Thyroid gland (tissue), 4 donors: ENCODE results near the gene KYAT1.
"Not testable (repeated sequence)": the region's sequence is repeated elsewhere in the genome, so short reads cannot be mapped to it uniquely, and the experiment has no call there.

Experiments used
- POLR2A ChIP-seq, 2 donors: fragments of 450-650 bp; IDR thresholded peaks; one replicate each; pipeline ENCODE4 v1.6.1; 2017; ENCODE audit warnings: antibody characterized with exemption in 2 of 2, mild to moderate bottlenecking in 2 of 2, moderate library complexity in 1 of 2
- TF ChIP-seq, protein P1 (sequence below), 6 experiments: fragments of 200-600 bp in 3 of 6; fragments of 450-650 bp in 3 of 6; sonication (generic) in 3 of 6; IDR thresholded peaks; one replicate each; pipeline ENCODE4 v1.5.1; 2016 to 2019; ENCODE audit warnings: antibody characterized with exemption in 6 of 6, mild to moderate bottlenecking in 2 of 6, inconsistent platforms in 1 of 6, moderate library complexity in 1 of 6

DNA sequence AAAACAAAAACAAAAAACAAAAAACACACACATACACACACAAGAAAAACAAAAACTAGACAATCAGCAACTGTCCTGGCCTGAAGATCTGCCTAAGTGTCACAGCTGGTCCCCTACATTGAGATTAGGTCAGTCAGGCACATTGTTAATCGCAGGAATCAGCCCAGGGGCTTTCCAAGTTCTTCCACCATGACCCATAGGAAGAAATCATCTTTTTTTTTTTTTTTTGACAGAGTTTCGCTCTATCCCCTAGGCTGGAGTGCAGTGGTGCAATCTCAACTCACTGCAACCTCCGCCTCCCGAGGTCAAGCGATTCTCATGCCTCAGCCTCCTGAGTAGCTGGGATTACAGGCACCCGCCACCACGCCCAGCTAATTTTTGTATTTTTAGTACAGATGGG is 38.6 kb downstream of the KYAT1 start:
- not testable (repeated sequence) for TF ChIP-seq POLR2A (IDR thresholded peaks at IDR 0.05)
- TF ChIP-seq, protein P1, sequence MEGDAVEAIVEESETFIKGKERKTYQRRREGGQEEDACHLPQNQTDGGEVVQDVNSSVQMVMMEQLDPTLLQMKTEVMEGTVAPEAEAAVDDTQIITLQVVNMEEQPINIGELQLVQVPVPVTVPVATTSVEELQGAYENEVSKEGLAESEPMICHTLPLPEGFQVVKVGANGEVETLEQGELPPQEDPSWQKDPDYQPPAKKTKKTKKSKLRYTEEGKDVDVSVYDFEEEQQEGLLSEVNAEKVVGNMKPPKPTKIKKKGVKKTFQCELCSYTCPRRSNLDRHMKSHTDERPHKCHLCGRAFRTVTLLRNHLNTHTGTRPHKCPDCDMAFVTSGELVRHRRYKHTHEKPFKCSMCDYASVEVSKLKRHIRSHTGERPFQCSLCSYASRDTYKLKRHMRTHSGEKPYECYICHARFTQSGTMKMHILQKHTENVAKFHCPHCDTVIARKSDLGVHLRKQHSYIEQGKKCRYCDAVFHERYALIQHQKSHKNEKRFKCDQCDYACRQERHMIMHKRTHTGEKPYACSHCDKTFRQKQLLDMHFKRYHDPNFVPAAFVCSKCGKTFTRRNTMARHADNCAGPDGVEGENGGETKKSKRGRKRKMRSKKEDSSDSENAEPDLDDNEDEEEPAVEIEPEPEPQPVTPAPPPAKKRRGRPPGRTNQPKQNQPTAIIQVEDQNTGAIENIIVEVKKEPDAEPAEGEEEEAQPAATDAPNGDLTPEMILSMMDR (IDR thresholded peaks at IDR 0.05) = not testable (repeated sequence)
